Lower leg skin (tissue), 4 donors: ENCODE measurements around the gene CHEK1. TPM values are rescaled to one million over a fixed set of nuclear protein-coding genes. Genes with fewer than 3 reads are reported as not detected.

Source experiments
- DNase-seq, 2 donors: peaks; one replicate each; pipeline ENCODE4 v3.0.0-alpha.2; 2019; ENCODE audit warnings: low spot score in 2 of 2
- H3K4me3 ChIP-seq: fragments of 200-600 bp; sonication (generic); 2 replicates; pipeline ENCODE4 v1.5.1; 2017; ENCODE audit warnings: mild to moderate bottlenecking, low read depth; ENCODE audit not compliant: poor library complexity, severe bottlenecking
- CTCF ChIP-seq, 3 donors: fragments of 450-650 bp; IDR thresholded peaks; one replicate each; pipeline ENCODE4 v1.5.1; 2016; ENCODE audit warnings: antibody characterized with exemption in 3 of 3, mild to moderate bottlenecking in 3 of 3, moderate library complexity in 2 of 3
- POLR2A ChIP-seq, 2 donors: fragments of 450-650 bp; IDR thresholded peaks; one replicate each; pipeline ENCODE4 v1.6.1; 2016 to 2017; ENCODE audit warnings: antibody characterized with exemption in 2 of 2, mild to moderate bottlenecking in 1 of 2, moderate library complexity in 1 of 2
- WGBS, 2 donors: methylation state at CpG; one replicate each; pipeline ENCODE4 v1.1.5; 2018; 5-methylcytosine and 5-hydroxymethylcytosine counted together
- intact Hi-C: fragments of 100-400 bp; cut with DNase I; formaldehyde crosslinking; loops from one replicate; pipeline ENCODE4 v1.15.0; 2023; ENCODE audit warnings: low total_unique reads
- total RNA-seq, 4 donors: library from RNA; depleted of rRNA; stranded (reverse); fragments of >200 nt; gene quantifications; one replicate each; pipeline ENCODE4 v1.1.0, GENCODE V29; 2016

Gene CHEK1
- total RNA-seq, 4 donors from 2014 or later: 0.99 to 8.0 (median 1.9) TPM

- intact Hi-C loops: no loop called here
- no peak overlapping the region for H3K4me3 ChIP-seq
- TF ChIP-seq CTCF (IDR thresholded peaks at IDR 0.05) (no peak), POLR2A (IDR thresholded peaks at IDR 0.05) (no peak)
- WGBS, 2 donors: 90 to 91% methylated on average over 11 of the region's 11 CpGs
- peak in 1 of 2 donors; percentile 70 for DNase-seq
Observed at GRCh38 chr11:125688066-125688465, 63.1 kb downstream of the CHEK1 start.

DNA sequence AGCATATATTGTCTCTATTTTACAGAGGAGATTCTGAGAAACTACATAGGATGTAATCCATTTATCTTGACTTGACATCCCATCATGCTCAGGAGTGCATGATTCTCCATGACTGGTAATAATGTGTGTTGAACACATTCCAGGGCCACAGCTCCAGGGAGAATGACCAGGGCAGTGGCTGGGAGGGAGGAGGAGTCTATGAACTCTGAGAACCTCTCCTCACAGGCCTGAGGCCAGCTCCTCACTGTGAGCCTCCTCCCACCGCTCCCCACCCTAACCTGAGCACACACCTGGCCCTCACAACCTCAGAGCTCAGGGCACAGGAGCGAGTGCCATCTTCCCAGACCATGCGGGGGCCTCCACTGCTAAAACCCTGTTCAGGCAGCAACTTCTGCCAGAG is 63.7 kb downstream of the CHEK1 start:
- intact Hi-C loops: no loop called here
- no peak overlapping the region for H3K4me3 ChIP-seq
- 89 to 92% methylated on average over 3 of the region's 3 CpGs for WGBS, 2 donors
- TF ChIP-seq CTCF (IDR thresholded peaks at IDR 0.05) (no peak), POLR2A (IDR thresholded peaks at IDR 0.05) (no peak)
- peak in 1 of 2 donors; percentile 23 for DNase-seq

GRCh38 chr11:125689274-125689859 is 64.4 kb downstream of the CHEK1 start:
- no peak for TF ChIP-seq POLR2A (IDR thresholded peaks at IDR 0.05)
- TF ChIP-seq CTCF (IDR thresholded peaks at IDR 0.05): no peak
- no peak overlapping the region for H3K4me3 ChIP-seq
- intact Hi-C loops: no loop called here
- peak in 1 of 2 donors; percentile 58 for DNase-seq
- WGBS, 2 donors: 74 to 75% methylated on average over 6 of the region's 6 CpGs

- WGBS, 2 donors: 95 to 100% methylated on average over 2 of the region's 2 CpGs
- intact Hi-C loops: no loop called here
- TF ChIP-seq CTCF (IDR thresholded peaks at IDR 0.05) (no peak), POLR2A (IDR thresholded peaks at IDR 0.05) (no peak)
Observed at GRCh38 chr11:125690006-125690405, 65.0 kb downstream of the CHEK1 start.

GRCh38 chr11:125692887-125693286 is 67.9 kb downstream of the CHEK1 start:
- 76 to 80% methylated on average over 5 of the region's 5 CpGs for WGBS, 2 donors
- H3K4me3 ChIP-seq: no peak overlapping the region
- intact Hi-C loops: no loop called here
- no peak for TF ChIP-seq CTCF (IDR thresholded peaks at IDR 0.05)
- TF ChIP-seq POLR2A (IDR thresholded peaks at IDR 0.05): no peak
- peak in 1 of 2 donors; percentile 58 for DNase-seq

More at GRCh38 chr11:125690006-125690405, 65.0 kb downstream of the CHEK1 start:
- H3K4me3 ChIP-seq: no peak overlapping the region
- DNase-seq: no peak

DNA sequence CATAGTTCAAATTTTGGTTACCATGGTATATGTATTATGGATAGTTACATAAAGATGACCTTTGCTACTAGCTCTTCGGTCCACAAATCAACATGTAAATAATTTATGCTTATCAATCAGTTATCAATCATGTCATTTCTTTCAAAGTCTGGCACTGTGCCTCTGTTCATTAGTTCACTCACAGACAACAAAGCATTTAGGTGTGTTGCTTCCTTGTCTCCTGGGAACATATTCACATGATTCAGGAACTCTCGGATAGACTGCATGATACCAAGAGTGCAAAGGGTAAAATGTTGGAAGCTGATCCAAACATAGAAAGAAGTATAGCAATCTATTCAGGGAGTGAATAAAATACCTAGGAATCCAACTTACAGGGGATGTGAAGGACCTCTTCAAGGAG is 70.0 kb downstream of the CHEK1 start:
- intact Hi-C loops: no loop called here

More for the DNA sequence above, 70.0 kb downstream of the CHEK1 start:
- no peak overlapping the region for H3K4me3 ChIP-seq
- WGBS, 2 donors: 80 to 82% methylated on average over 2 of the region's 2 CpGs
- TF ChIP-seq CTCF (IDR thresholded peaks at IDR 0.05) (no peak), POLR2A (IDR thresholded peaks at IDR 0.05) (no peak)
- no peak for DNase-seq
